SU-DHL-6 (cell line): ENCODE results near the gene TMEM233.

Experiments used
- H2AFZ ChIP-seq: fragments of 200-600 bp; sonication (generic); 2 replicates; pipeline ENCODE4 v1.6.1; 2014; ENCODE audit warnings: low read depth, mild to moderate bottlenecking, moderate library complexity, mixed read lengths, antibody characterized with exemption, low read length; ENCODE audit not compliant: severe bottlenecking
- H3F3A ChIP-seq: fragments of 200-600 bp; shearing (Covaris generic); 2 replicates; pipeline ENCODE4 v1.6.0; 2016; ENCODE audit warnings: antibody characterized with exemption, mild to moderate bottlenecking; ENCODE audit not compliant: insufficient read depth
- H3K27ac ChIP-seq: fragments of 200-600 bp; sonication (generic); 2 replicates; pipeline ENCODE4 v1.5.1; 2016; ENCODE audit warnings: low read depth, mild to moderate bottlenecking, low read length, moderate library complexity, mixed read lengths
- H3K27me3 ChIP-seq: fragments of 200-600 bp; sonication (generic), shearing (Covaris generic); 2 replicates; pipeline ENCODE4 v1.6.0; 2014; ENCODE audit warnings: mild to moderate bottlenecking, low read length
- H3K36me3 ChIP-seq: fragments of 200-600 bp; sonication (generic); 2 replicates; pipeline ENCODE4 v1.6.1; 2014; ENCODE audit warnings: mild to moderate bottlenecking, low read length, mixed read lengths
- H3K4me2 ChIP-seq: fragments of 300-600, 200-600 bp; shearing (Covaris generic), sonication (generic); 2 replicates; pipeline ENCODE4 v1.6.0; 2014; ENCODE audit warnings: low read length, low read depth, mild to moderate bottlenecking; ENCODE audit not compliant: poor library complexity, severe bottlenecking
- H3K4me3 ChIP-seq: fragments of 200-600 bp; sonication (generic); 2 replicates; pipeline ENCODE4 v1.5.1; 2014; ENCODE audit warnings: antibody characterized with exemption, low read length, mild to moderate bottlenecking, mixed read lengths; ENCODE audit not compliant: insufficient read depth, poor library complexity, severe bottlenecking
- H3K79me2 ChIP-seq: fragments of 200-600 bp; sonication (generic); 2 replicates; pipeline ENCODE4 v1.6.1; 2014; ENCODE audit warnings: mild to moderate bottlenecking, low read length, moderate library complexity; ENCODE audit not compliant: insufficient read depth
- H3K9ac ChIP-seq: fragments of 200-600 bp; sonication (generic); 2 replicates; pipeline ENCODE4 v1.7.0; 2014; ENCODE audit warnings: mild to moderate bottlenecking, low read length
- H3K9me2 ChIP-seq: fragments of 200-600 bp; sonication (generic); replicated peaks from 2 replicates; pipeline ENCODE4 v1.6.1; 2014; ENCODE audit warnings: low read length; ENCODE audit not compliant: insufficient read depth
- H3K9me3 ChIP-seq: fragments of 200-600 bp; sonication (generic); 2 replicates; pipeline ENCODE4 v1.6.1; 2014; ENCODE audit warnings: low read length, mixed read lengths; ENCODE audit not compliant: insufficient read depth
- H4K20me1 ChIP-seq: fragments of 200-600 bp; sonication (generic); 2 replicates; pipeline ENCODE4 v1.6.1; 2014; ENCODE audit warnings: low read depth, mild to moderate bottlenecking, antibody characterized with exemption, low read length, moderate library complexity, mixed read lengths
- CTCF ChIP-seq: fragments of 200-600 bp; sonication (generic); IDR thresholded peaks from one replicate; pipeline ENCODE4 v1.5.1; 2017; ENCODE audit warnings: antibody characterized with exemption, mild to moderate bottlenecking, low read length, moderate library complexity; ENCODE audit not compliant: insufficient read depth, poor library complexity, severe bottlenecking
- EZH2phosphoT487 ChIP-seq: fragments of 200-600 bp; sonication (generic), shearing (Covaris generic); conservative IDR thresholded peaks from 2 replicates; pipeline ENCODE4 v1.6.1; 2018; ENCODE audit warnings: mild to moderate bottlenecking, antibody characterized with exemption, low read length, moderate library complexity, mixed read lengths

TMEM233 gene

GRCh38 chr12:119576915-119577314 lies 16.7 kb upstream of the TMEM233 start:
- H3F3A ChIP-seq, result no peaks in the 10 kb centered on the region
- TF ChIP-seq EZH2phosphoT487 (no peak), CTCF (no peak)
- H3K79me2 ChIP-seq, result no peaks in the 10 kb centered on the region
- no peaks in the 10 kb centered on the region for H3K36me3 ChIP-seq
- H3K27ac ChIP-seq, result no peak overlapping the region
- no peaks in the 10 kb centered on the region for H4K20me1 ChIP-seq
- no peaks in the 10 kb centered on the region for H3K9me3 ChIP-seq
- H3K9ac ChIP-seq, result no peak overlapping the region
- no peaks in the 10 kb centered on the region for H3K9me2 ChIP-seq
- no peak overlapping the region for H2AFZ ChIP-seq
- H3K4me2 ChIP-seq, result no peak overlapping the region
- no peaks in the 10 kb centered on the region for H3K27me3 ChIP-seq
- H3K4me3 ChIP-seq, result no peak overlapping the region

GRCh38 chr12:119578112-119578511 lies 15.5 kb upstream of the TMEM233 start:
- Histone ChIP-seq H3K9me2 (no peaks in the 10 kb centered on the region), H3K9ac (no peak overlapping the region), H3K9me3 (no peaks in the 10 kb centered on the region), H3F3A (no peaks in the 10 kb centered on the region), H3K27ac (no peak overlapping the region), H4K20me1 (no peaks in the 10 kb centered on the region), H3K79me2 (no peaks in the 10 kb centered on the region), H3K4me3 (no peak overlapping the region), H3K4me2 (no peak overlapping the region), H3K36me3 (no peaks in the 10 kb centered on the region), H3K27me3 (no peaks in the 10 kb centered on the region), H2AFZ (no peak overlapping the region)
- TF ChIP-seq CTCF (no peak), EZH2phosphoT487 (no peak)

- Histone ChIP-seq H3K79me2 (no peaks in the 10 kb centered on the region), H3K9me3 (no peaks in the 10 kb centered on the region), H3K4me2 (no peak overlapping the region), H3F3A (no peaks in the 10 kb centered on the region), H3K9ac (no peak overlapping the region), H2AFZ (no peak overlapping the region), H3K36me3 (no peaks in the 10 kb centered on the region), H3K9me2 (no peaks in the 10 kb centered on the region), H3K4me3 (no peak overlapping the region), H4K20me1 (no peaks in the 10 kb centered on the region), H3K27me3 (no peaks in the 10 kb centered on the region), H3K27ac (no peak overlapping the region)
- no peak for TF ChIP-seq EZH2phosphoT487
- TF ChIP-seq CTCF, result no peak
These were observed 4.5 kb upstream of the TMEM233 start for GRCh38 chr12:119589097-119589496.

- Histone ChIP-seq H3K9me2 (no peaks in the 10 kb centered on the region), H3K9me3 (no peaks in the 10 kb centered on the region), H2AFZ (no peak overlapping the region), H3K27ac (no peak overlapping the region), H3K36me3 (no peaks in the 10 kb centered on the region), H3K4me2 (no peak overlapping the region), H4K20me1 (no peaks in the 10 kb centered on the region), H3K4me3 (no peak overlapping the region), H3K9ac (no peak overlapping the region), H3K79me2 (no peaks in the 10 kb centered on the region), H3K27me3 (no peaks in the 10 kb centered on the region), H3F3A (no peaks in the 10 kb centered on the region)
- TF ChIP-seq CTCF, result no peak
- TF ChIP-seq EZH2phosphoT487, result no peak
These were observed 3.9 kb upstream of the TMEM233 start for GRCh38 chr12:119589634-119590033.
